Panc1 (cell line): Measurements from ENCODE around the gene TMEM88. TPM values are rescaled to one million over a fixed set of nuclear protein-coding genes. Genes with fewer than 3 reads are reported as not detected.

ENCODE experiments used
- ATAC-seq: fragments of 200-7000 bp; cut with Tn5 transposase; 2 replicates; pipeline ENCODE4 v1.9.1; 2020; ENCODE audit warnings: mild to moderate bottlenecking, moderate library complexity
- BruUV-seq: library from RNA; stranded (reverse); fragments of 400-500 nt; replicated peaks from 2 replicates; lab custom pipeline; 2021; lab: Mats Ljungman, UMichigan
- CTCF ChIA-PET: fragments of 300-600 bp; sonication (Branson Sonifier 250); formaldehyde crosslinking; loops from one replicate; lab custom pipeline; 2022; ENCODE audit warnings: antibody characterized with exemption; lab: Charles Lee
- POLR2A ChIA-PET: fragments of 300-600 bp; sonication (Branson Sonifier 250); formaldehyde crosslinking; loops from one replicate; lab custom pipeline; 2022; ENCODE audit warnings: antibody characterized with exemption; lab: Charles Lee
- DNase-seq: peaks from one replicate; pipeline ENCODE4 v3.0.0-alpha.2; 2010; ENCODE audit warnings: low read depth, low spot score
- H3K27ac ChIP-seq: 2 replicates; pipeline ENCODE4 v1.5.1; 2011; ENCODE audit warnings: mild to moderate bottlenecking, low read length, inconsistent platforms
- H3K27me3 ChIP-seq: fragments of 200-500 bp; sonication (Bioruptor generic); 2 replicates; pipeline ENCODE4 v1.6.0; 2014; ENCODE audit warnings: low read length, inconsistent platforms; ENCODE audit not compliant: control insufficient read depth, insufficient read depth
- H3K36me3 ChIP-seq: fragments of 200-500 bp; sonication (Bioruptor generic); 2 replicates; pipeline ENCODE4 v1.5.1; 2014; ENCODE audit warnings: inconsistent platforms, mild to moderate bottlenecking, low read length, moderate library complexity; ENCODE audit not compliant: control insufficient read depth, insufficient read depth
- H3K4me1 ChIP-seq: 2 replicates; pipeline ENCODE4 v1.5.1; 2011; ENCODE audit warnings: inconsistent platforms, mild to moderate bottlenecking, low read length, moderate library complexity; ENCODE audit not compliant: control insufficient read depth, insufficient read depth
- H3K4me3 ChIP-seq, 2 experiments: 2 replicates each; pipeline ENCODE4 v1.5.1; 2011 to 2012; ENCODE audit warnings: low read depth in 2 of 2, low read length in 2 of 2, mild to moderate bottlenecking in 2 of 2, inconsistent platforms in 1 of 2, moderate library complexity in 1 of 2
- H3K9me3 ChIP-seq: fragments of 200-500 bp; sonication (Bioruptor generic); 2 replicates; pipeline ENCODE4 v1.5.1; 2014; ENCODE audit warnings: low read depth, mild to moderate bottlenecking, inconsistent platforms, low read length, moderate library complexity; ENCODE audit not compliant: control insufficient read depth, insufficient read depth
- CTCF ChIP-seq: fragments of 450-650 bp; IDR thresholded peaks from 2 replicates; pipeline ENCODE4 v1.5.1; 2017; ENCODE audit warnings: mild to moderate bottlenecking
- POLR2AphosphoS5 ChIP-seq: IDR thresholded peaks from 2 replicates; pipeline ENCODE4 v1.6.1; 2012; ENCODE audit warnings: mild to moderate bottlenecking, low read depth, low read length, moderate library complexity
- SIN3A ChIP-seq: IDR thresholded peaks from 2 replicates; pipeline ENCODE4 v1.6.1; 2012; ENCODE audit warnings: low read depth, mild to moderate bottlenecking, low read length, moderate library complexity, borderline replicate concordance; ENCODE audit not compliant: insufficient read depth
- TCF7L2 ChIP-seq: IDR thresholded peaks from 2 replicates; pipeline ENCODE4 v1.6.1; 2011; ENCODE audit warnings: mild to moderate bottlenecking, low read depth, low read length, inconsistent platforms
- in situ Hi-C: cut with HindIII; loops from 2 replicates; pipeline ENCODE4 v1.10.0; 2016; ENCODE audit warnings: low sequenced_read_pairs, low pct_unique_long_range_greater_than_20kb
- intact Hi-C: fragments of 100-400 bp; cut with micrococcal nuclease; formaldehyde crosslinking; loops from one replicate; pipeline ENCODE4 v1.10.0; 2022; ENCODE audit not compliant: unreplicated experiment
- total RNA-seq: library from RNA; stranded (reverse); gene quantifications from one replicate; pipeline ENCODE4 v1.2.1, GENCODE V29; 2021; ENCODE audit not compliant: unreplicated experiment
- TF ChIP-seq, protein P1 (sequence below), 2 experiments: IDR thresholded peaks; 2 replicates each; pipeline ENCODE4 v1.6.1; 2011 to 2012; ENCODE audit warnings: low read depth in 2 of 2, control low read depth in 1 of 2, low read length in 1 of 2, mild to moderate bottlenecking in 1 of 2, moderate library complexity in 1 of 2; ENCODE audit not compliant: insufficient read depth in 1 of 2

TMEM88 gene
- total RNA-seq, 1 experiment from 2014 or later: 1.6 TPM

DNA sequence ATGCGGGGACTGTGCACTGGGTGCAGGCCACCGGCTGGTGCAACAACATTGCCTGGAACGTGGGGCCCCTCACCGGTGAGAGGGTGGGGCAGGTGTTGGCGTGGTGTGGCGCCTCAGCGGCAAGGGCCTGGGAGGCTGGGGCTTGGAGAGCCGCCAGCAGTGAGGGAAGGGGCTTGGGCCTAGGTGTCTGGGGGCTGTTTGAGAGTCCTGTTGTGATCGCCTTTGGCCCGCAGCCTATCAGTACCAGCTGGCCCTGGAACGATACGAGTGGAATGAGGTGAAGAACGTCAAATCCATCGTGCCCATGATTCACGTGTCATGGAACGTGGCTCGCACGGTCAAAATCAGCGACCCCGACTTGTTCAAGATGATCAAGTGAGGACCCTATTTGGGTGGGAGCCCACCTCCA is 2.6 kb upstream of the TMEM88 start:
- intact Hi-C loops: loop anchor here (10.0 kb wide), 1 partner anchor 107 kb away; no protein-coding TSS in a partner anchor
- peaks cover 2% of the 10 kb centered on the region; the same call in 1 of the 2 replicates for H3K36me3 ChIP-seq
- DNase-seq (no peak), ATAC-seq (no peak)
- POLR2A ChIA-PET: no interaction called here
- peaks cover 10% of the 10 kb centered on the region for H3K4me1 ChIP-seq
- no peaks in the 10 kb centered on the region for H3K27me3 ChIP-seq
- no TSS peak for BruUV-seq
- H3K9me3 ChIP-seq: no peaks in the 10 kb centered on the region
- TF ChIP-seq TCF7L2: no peak
- no peak overlapping the region for H3K27ac ChIP-seq
- CTCF ChIA-PET: no interaction called here
- H3K4me3 ChIP-seq: no peak overlapping the region
- in situ Hi-C loops: no loop called here

- Histone ChIP-seq H3K4me3 (no peak overlapping the region), H3K27ac (no peak overlapping the region), H3K27me3 (no peaks in the 10 kb centered on the region), H3K9me3 (no peaks in the 10 kb centered on the region), H3K4me1 (peaks cover 10% of the 10 kb centered on the region), H3K36me3 (peaks cover 2% of the 10 kb centered on the region; the same call in 1 of the 2 replicates)
- BruUV-seq: no TSS peak
- TF ChIP-seq POLR2AphosphoS5 (no peak), SIN3A (no peak), CTCF (no peak), TCF7L2 (no peak)
- CTCF ChIA-PET: no interaction called here
- in situ Hi-C loops (no loop called here), intact Hi-C loops (loop anchor here (10.0 kb wide), 1 partner anchor 108 kb away; no protein-coding TSS in a partner anchor)
- DNase-seq (no peak), ATAC-seq (no peak)
- POLR2A ChIA-PET: no interaction called here
These were observed 1.8 kb upstream of the TMEM88 start for GRCh38 chr17:7852919-7853690.

DNA sequence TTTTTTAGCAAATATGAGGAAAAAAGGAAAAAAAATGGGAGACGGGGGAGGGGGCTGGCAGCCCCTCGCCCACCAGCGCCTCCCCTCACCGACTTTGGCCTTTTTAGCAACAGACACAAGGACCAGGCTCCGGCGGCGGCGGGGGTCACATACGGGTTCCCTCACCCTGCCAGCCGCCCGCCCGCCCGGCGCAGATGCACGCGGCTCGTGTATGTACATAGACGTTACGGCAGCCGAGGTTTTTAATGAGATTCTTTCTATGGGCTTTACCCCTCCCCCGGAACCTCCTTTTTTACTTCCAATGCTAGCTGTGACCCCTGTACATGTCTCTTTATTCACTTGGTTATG is 1.2 kb upstream of the TMEM88 start:
- ChIA-PET POLR2A (no interaction called here), CTCF (no interaction called here)
- in situ Hi-C loops: no loop called here
- TF ChIP-seq, protein P1, sequence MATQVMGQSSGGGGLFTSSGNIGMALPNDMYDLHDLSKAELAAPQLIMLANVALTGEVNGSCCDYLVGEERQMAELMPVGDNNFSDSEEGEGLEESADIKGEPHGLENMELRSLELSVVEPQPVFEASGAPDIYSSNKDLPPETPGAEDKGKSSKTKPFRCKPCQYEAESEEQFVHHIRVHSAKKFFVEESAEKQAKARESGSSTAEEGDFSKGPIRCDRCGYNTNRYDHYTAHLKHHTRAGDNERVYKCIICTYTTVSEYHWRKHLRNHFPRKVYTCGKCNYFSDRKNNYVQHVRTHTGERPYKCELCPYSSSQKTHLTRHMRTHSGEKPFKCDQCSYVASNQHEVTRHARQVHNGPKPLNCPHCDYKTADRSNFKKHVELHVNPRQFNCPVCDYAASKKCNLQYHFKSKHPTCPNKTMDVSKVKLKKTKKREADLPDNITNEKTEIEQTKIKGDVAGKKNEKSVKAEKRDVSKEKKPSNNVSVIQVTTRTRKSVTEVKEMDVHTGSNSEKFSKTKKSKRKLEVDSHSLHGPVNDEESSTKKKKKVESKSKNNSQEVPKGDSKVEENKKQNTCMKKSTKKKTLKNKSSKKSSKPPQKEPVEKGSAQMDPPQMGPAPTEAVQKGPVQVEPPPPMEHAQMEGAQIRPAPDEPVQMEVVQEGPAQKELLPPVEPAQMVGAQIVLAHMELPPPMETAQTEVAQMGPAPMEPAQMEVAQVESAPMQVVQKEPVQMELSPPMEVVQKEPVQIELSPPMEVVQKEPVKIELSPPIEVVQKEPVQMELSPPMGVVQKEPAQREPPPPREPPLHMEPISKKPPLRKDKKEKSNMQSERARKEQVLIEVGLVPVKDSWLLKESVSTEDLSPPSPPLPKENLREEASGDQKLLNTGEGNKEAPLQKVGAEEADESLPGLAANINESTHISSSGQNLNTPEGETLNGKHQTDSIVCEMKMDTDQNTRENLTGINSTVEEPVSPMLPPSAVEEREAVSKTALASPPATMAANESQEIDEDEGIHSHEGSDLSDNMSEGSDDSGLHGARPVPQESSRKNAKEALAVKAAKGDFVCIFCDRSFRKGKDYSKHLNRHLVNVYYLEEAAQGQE (IDR thresholded peaks at IDR 0.05; ENCODE audit: insufficient read depth in 1 of 2, low read depth in 2 of 2, low read length in 1 of 2): no peak
- TF ChIP-seq POLR2AphosphoS5 (no peak), TCF7L2 (no peak), CTCF (no peak), SIN3A (no peak)
- H3K4me1 ChIP-seq: peaks cover 10% of the 10 kb centered on the region
- intact Hi-C loops: loop anchor here (10.0 kb wide), 1 partner anchor 109 kb away; no protein-coding TSS in a partner anchor
- DNase-seq (no peak), ATAC-seq (no peak)
- no peaks in the 10 kb centered on the region for H3K9me3 ChIP-seq
- no TSS peak for BruUV-seq
- no peaks in the 10 kb centered on the region for H3K27me3 ChIP-seq
- H3K4me3 ChIP-seq: no peak overlapping the region
- no peak overlapping the region for H3K27ac ChIP-seq
- H3K36me3 ChIP-seq: peaks cover 5% of the 10 kb centered on the region; the same call in 1 of the 2 replicates
